GM18858 (cell line): Measurements from ENCODE around the gene IVD.

Experiments used
- ATAC-seq: cut with Tn5 transposase; IDR thresholded peaks from one replicate; pipeline ENCODE4 v1.9.1; 2021; ENCODE audit not compliant: unreplicated experiment

IVD gene

GRCh38 chr15:40405501-40406381, at the start of gene IVD:
Gene IVD (plus strand): TSS chr15:40405795. CDS start chr15:40405828, 33 bp downstream.
- ATAC-seq: peak; percentile 88

- ATAC-seq: no peak
Observed at GRCh38 chr15:40355976-40356585, 49.5 kb upstream of the IVD start.

GRCh38 chr15:40357246-40357645, 48.3 kb upstream of the IVD start:
- ATAC-seq: no peak

DNA sequence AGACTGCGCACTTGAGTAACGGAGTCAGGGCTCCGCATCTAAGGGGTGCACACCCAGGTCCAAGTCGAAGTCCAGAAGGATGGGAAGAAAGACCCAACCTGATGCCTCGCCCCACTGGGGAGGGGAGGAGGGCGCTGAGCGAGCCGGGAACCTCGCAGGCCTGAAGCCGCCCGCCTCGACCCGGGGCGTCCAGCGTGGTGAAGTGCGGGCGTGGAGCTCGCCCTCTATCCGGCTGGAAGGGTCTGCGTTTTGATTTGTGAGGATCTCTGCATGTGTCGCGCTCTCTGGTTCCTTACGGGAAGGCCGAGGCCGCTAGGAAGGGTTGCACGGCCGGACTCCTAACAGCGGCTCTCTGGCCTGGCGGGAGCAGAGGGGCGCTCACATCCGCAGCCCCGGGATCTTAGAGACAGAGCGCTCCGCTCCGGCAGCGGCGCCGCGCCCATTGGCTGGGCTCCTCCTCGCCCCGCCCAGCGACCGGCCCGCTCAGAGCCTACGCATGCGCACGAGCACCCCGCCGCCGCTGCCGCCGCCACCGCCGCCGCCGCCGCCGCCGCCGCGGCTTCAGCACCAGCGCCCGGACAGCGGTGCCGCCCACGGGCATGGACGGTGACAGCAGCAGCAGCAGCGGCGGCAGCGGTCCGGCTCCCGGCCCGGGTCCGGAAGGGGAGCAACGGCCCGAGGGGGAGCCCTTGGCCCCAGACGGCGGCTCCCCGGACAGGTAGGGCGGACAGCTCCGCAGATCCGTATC, 47.7 kb upstream of the IVD start, which contains the start of gene DISP2:
TSS of gene DISP2 (plus strand) at position 497 of the 748 bp plus-strand sequence. CDS start at position 600, 103 bp downstream.
- ATAC-seq: peak; percentile 52

GRCh38 chr15:40358471-40359353, 46.9 kb upstream of the IVD start:
- ATAC-seq: no peak

- ATAC-seq: no peak
Observed at GRCh38 chr15:40360015-40360414, 45.6 kb upstream of the IVD start.

- ATAC-seq: no peak
Observed at GRCh38 chr15:40361640-40362039, 44.0 kb upstream of the IVD start.

DNA sequence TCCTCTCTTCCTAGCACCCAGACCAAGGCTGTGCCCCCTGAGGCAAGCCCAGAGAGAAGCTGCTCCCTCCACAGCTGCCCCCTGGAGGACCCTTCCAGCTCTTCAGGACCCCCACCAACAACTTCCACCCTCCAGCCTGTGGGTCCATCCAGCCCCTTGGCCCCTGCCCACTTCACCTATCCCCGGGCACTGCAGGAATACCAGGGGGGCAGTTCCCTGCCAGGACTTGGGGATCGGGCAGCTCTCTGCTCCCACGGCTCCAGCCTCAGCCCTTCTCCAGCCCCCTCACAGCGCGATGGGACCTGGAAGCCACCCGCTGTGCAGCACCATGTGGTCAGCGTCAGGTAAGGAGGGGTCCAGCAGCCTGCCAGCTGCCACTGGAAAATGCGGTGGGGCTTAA, 42.0 kb upstream of the IVD start:
- ATAC-seq: no peak

DNA sequence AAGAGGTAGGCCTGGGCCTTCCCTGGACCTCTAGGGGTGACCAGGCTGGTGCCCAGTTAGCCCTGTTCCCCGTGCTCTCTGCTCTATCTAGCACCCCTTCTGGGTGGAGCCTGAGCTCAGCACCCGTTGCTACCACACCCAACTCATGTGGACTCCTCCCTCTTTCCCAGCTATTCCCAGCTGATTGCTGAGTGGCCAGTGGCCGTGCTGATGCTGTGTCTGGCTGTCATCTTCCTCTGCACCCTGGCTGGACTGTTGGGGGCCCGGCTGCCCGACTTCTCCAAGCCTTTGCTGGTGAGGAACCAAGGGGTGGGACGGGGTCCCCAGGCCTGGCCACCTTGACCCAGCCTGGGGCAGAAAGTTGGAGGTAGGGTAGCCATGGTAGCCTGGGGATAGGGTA, 41.3 kb upstream of the IVD start:
- no peak for ATAC-seq

DNA sequence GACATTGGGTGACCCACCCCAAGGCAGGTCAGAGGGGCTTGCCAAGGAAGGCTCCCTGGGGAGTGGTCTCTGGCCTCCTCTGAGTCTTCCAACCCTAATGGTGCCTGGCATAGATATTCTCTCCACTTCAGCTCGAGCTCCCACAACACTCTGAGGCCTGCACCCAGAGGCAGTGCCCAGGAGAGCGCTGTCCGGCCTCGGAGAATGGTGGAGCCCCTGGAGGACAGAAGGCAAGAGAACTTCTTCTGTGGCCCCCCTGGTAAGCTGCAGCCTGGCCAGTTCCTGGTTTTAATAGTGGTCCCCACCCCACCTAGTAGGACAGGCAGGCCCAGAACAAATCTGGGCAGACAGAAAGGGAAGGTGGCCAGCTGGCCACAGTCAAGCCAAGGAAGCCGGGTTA, 40.6 kb upstream of the IVD start:
- ATAC-seq: no peak

DNA sequence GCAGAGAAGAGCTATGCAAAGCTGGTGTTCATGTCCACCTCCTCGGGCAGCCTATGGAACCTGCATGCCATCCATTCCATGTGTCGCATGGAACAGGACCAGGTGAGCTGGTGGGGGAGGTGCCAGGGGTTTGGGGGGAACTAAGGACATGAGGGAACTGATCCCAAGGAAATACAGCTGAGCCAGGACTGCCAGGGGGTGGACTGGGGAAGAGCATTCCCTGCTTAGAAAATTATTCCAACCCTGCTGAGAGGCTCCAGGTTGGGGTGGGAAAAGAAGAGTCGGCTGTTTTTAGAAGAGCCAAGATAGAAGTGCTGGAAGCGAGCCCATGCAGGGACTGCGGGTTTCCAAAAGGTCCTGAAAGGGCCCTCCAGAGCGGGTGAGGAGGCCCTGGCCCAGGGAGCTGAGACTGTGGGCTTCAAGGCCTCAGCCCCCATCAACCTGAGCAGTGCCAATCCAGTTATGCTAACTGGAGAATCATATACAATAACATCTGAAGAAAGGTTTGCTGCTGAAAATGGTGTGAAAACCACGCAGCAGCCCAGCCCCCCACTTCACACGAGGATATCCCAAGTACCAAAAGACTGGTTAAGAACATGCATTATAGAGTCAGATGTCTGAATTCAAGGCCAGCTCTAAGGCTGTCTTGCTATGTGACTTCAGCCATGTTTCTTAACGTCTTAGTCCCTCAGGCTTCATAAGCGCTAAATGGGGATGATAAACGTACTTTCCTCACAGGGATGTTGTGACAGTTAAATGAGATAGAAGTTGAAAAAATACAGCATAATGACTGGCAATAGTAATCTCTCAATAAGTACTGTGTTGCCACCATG, 39.8 kb upstream of the IVD start:
- ATAC-seq: no peak

DNA sequence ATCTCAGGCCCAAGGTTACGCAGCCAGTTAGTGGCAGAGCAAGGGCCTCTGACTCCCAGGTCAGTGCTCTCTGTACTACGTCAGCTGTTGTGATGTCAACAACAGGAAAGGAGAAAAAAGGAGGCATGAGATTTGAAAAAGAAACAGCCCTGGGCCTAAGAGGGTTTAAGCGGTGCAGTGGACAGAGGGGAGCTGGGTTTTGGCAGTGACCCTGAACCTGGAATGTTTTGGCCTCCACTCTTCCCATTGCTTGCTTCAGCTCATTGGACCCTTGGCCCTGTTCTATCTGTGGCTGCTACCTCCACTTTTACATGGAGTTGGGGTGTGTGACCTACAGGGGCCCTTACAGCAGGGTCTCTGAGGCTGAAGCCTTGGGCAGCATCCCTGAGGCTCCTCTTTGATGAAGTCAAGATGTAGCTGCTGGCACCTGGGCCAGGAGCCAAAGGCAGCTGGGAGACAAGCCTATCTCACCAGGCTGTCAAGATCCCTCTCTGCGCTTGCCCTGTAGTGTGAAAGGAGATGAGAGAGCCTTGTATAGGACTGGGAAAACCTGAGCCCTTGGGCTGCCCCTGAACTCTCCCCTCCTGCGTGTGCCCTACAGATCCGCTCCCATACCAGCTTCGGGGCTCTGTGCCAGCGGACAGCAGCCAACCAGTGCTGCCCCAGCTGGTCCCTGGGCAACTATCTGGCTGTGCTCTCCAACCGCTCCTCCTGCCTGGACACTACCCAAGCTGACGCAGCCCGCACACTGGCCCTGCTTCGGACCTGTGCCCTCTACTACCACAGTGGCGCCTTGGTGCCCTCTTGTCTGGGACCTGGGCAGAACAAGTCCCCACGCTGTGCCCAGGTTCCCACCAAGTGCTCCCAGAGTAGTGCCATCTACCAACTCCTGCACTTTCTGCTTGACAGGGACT, 38.9 kb upstream of the IVD start:
- ATAC-seq: no peak

GRCh38 chr15:40367371-40367685, 38.3 kb upstream of the IVD start:
- no peak for ATAC-seq

GRCh38 chr15:40367686-40368611, 37.6 kb upstream of the IVD start:
- ATAC-seq: peak; percentile 88

DNA sequence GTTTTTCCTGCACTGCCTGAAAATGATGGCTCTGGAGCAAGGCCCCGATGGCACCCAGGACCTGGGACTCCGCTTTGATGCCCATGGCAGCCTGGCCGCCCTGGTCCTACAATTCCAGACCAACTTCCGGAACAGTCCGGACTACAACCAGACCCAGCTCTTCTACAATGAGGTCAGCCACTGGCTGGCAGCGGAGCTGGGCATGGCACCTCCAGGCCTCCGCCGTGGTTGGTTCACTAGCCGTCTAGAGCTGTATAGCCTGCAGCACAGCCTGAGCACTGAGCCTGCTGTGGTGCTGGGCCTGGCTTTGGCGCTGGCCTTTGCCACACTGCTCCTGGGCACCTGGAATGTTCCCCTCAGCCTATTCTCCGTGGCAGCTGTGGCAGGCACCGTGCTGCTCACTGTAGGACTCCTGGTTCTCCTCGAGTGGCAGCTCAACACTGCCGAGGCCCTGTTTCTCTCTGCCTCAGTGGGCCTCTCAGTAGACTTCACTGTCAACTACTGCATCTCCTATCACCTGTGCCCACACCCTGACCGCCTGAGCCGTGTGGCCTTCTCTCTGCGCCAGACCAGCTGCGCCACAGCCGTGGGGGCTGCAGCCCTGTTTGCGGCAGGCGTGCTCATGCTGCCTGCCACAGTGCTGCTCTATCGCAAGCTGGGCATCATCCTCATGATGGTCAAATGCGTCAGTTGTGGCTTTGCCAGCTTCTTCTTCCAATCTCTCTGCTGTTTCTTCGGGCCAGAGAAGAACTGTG, 36.7 kb upstream of the IVD start:
- no peak for ATAC-seq

GRCh38 chr15:40369474-40369869, 36.1 kb upstream of the IVD start:
- ATAC-seq: no peak

GRCh38 chr15:40369971-40370370, 35.6 kb upstream of the IVD start:
- no peak for ATAC-seq
